Kidney (tissue), 11 donors: ENCODE data around the gene NPY4R2. TPM values are rescaled to one million over a fixed set of nuclear protein-coding genes. Genes with fewer than 3 reads are reported as not detected.
"Not testable (repeated sequence)": the region's sequence is repeated elsewhere in the genome, so short reads cannot be mapped to it uniquely, and the experiment has no call there.

ENCODE experiments used
- DNase-seq, 5 donors: peaks; one replicate each; pipeline ENCODE4 v3.0.0-alpha.2; 2013 to 2020
- FAIRE-seq: peaks from 2 replicates; lab custom pipeline; 2012; peaks lifted over from hg19 to GRCh38; lab: Jason Lieb, UNC
- H3K27ac ChIP-seq, 2 donors: one replicate each; pipeline ENCODE4 v1.7.0; 2013; ENCODE audit warnings: low read depth in 2 of 2, low read length in 2 of 2, inconsistent platforms in 1 of 2
- H3K27me3 ChIP-seq: one replicate; pipeline ENCODE4 v1.7.1; 2013; ENCODE audit warnings: low read length, inconsistent platforms; ENCODE audit not compliant: control insufficient read depth, insufficient read depth
- H3K36me3 ChIP-seq, 3 donors: one replicate each; pipeline versions ENCODE4 v1.7.0 to v1.7.1; 2013; ENCODE audit warnings: low read length in 3 of 3, control low read depth in 1 of 3, inconsistent platforms in 1 of 3; ENCODE audit not compliant: insufficient read depth in 3 of 3, control insufficient read depth in 2 of 3
- H3K4me1 ChIP-seq, 3 donors: one replicate each; pipeline versions ENCODE4 v1.7.0 to v1.7.1; 2013; ENCODE audit warnings: low read length in 3 of 3, inconsistent platforms in 1 of 3, low read depth in 1 of 3; ENCODE audit not compliant: control insufficient read depth in 2 of 3, insufficient read depth in 2 of 3
- H3K4me3 ChIP-seq, 3 donors: one replicate each; pipeline versions ENCODE4 v1.7.0 to v1.8.1; 2013; ENCODE audit warnings: low read length in 3 of 3, control low read depth in 1 of 3, inconsistent platforms in 1 of 3
- H3K9ac ChIP-seq, 3 donors: one replicate each; pipeline versions ENCODE4 v1.7.0 to v1.7.1; 2013; ENCODE audit warnings: low read length in 3 of 3, control low read depth in 1 of 3, inconsistent platforms in 1 of 3
- H3K9me3 ChIP-seq, 3 donors: one replicate each; pipeline versions ENCODE4 v1.7.0 to v1.7.1; 2013; ENCODE audit warnings: low read length in 3 of 3, control low read depth in 1 of 3, inconsistent platforms in 1 of 3; ENCODE audit not compliant: control insufficient read depth in 2 of 3, insufficient read depth in 1 of 3
- intact Hi-C: fragments of 100-400 bp; cut with DNase I; formaldehyde crosslinking; loops from one replicate; pipeline ENCODE4 v1.11.1; 2022
- polyA plus RNA-seq: library from polyadenylated mRNA; stranded (reverse); fragments of 350-450 nt; fragmentation: Illumina TruSeq; extraction: RNeasy Lipid Tissue Mini Kit (QIAGEN cat#74804); gene quantifications from one replicate; pipeline ENCODE4 v1.2.3, GENCODE V29; 2014; ENCODE audit warnings: low read depth, low replicate concordance; ENCODE audit not compliant: insufficient read depth
- total RNA-seq: library from RNA; stranded (reverse); fragmentation: NEBNext Ultra II Directional; extraction: Animal tissue kit (Norgen Biotek cat#: 25700); gene quantifications from one replicate; pipeline ENCODE4 v1.2.1, GENCODE V29; 2021
- donor health status: control.
- donor health status: control.
- donor health status: DM: yes; HTN: yes; CAD: no.
- donor health status: Normal renal cell carcinoma (clear cell type).

Gene NPY4R2
- total and polyA plus RNA-seq, 2 donors from 2014 or later: not detected

- intact Hi-C loops, H3K36me3 ChIP-seq, DNase-seq, H3K4me3 ChIP-seq, H3K27me3 ChIP-seq, FAIRE-seq, H3K9me3 ChIP-seq, H3K27ac ChIP-seq, H3K4me1 ChIP-seq, H3K9ac ChIP-seq: not testable (repeated sequence)
These were observed 27.7 kb upstream of the NPY4R2 start for GRCh38 chr10:47890737-47891136.

GRCh38 chr10:47892494-47893261 is 25.8 kb upstream of the NPY4R2 start:
- H3K4me3 ChIP-seq, H3K4me1 ChIP-seq, DNase-seq, H3K9ac ChIP-seq, H3K27ac ChIP-seq, H3K36me3 ChIP-seq, intact Hi-C loops, FAIRE-seq, H3K27me3 ChIP-seq, H3K9me3 ChIP-seq: not testable (repeated sequence)

GRCh38 chr10:47894571-47894970 is 23.9 kb upstream of the NPY4R2 start:
- DNase-seq, intact Hi-C loops, FAIRE-seq, H3K9me3 ChIP-seq, H3K27me3 ChIP-seq, H3K36me3 ChIP-seq, H3K9ac ChIP-seq, H3K4me1 ChIP-seq, H3K27ac ChIP-seq, H3K4me3 ChIP-seq: not testable (repeated sequence)

DNA sequence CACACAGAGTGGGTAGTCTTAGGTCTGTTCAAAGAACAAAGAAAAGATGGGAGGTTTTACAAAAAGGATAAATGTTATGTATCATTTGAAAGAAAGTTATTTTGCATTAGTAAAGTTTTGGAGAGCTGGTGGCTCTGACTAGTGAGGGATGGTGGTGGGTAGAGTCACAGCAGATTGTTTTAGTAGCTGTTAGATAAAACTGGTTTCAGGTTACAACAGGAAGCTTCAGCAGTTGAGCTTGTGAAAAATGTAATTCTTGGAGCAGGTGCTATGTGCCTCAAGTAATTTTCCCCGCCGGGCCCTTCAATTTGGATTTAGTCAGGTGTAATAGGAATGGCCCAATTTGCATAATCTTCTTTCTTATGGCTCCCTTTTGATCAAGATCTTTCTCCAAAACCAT is 20.6 kb upstream of the NPY4R2 start:
- H3K27ac ChIP-seq, H3K27me3 ChIP-seq, H3K36me3 ChIP-seq, DNase-seq, H3K4me1 ChIP-seq, H3K9ac ChIP-seq, intact Hi-C loops, FAIRE-seq, H3K4me3 ChIP-seq, H3K9me3 ChIP-seq: not testable (repeated sequence)

GRCh38 chr10:47909333-47909732 is 9.1 kb upstream of the NPY4R2 start:
- H3K27me3 ChIP-seq, H3K9me3 ChIP-seq, FAIRE-seq, DNase-seq, H3K4me3 ChIP-seq, intact Hi-C loops, H3K27ac ChIP-seq, H3K4me1 ChIP-seq, H3K36me3 ChIP-seq, H3K9ac ChIP-seq: not testable (repeated sequence)

DNA sequence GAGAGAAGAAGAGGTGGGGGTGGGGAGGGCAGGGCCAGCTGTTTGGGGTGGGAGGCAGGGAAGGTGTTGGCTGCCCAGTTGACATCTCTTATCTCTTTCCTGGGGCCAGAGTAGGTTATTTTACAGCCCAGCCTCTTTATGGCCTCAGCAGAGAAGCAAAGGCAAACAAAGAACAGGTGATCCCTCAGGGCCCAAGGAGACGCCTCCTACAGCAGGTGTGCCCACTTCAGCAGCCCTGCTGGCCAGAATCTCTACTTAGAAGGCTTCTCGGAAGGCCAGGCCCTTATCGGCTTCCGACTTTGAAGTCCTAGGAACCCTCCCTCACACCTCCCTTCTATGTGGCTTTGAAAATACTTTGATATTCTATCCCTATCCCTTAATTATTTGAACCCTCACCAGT is 8.0 kb upstream of the NPY4R2 start:
- H3K36me3 ChIP-seq, DNase-seq, H3K27ac ChIP-seq, H3K9me3 ChIP-seq, H3K27me3 ChIP-seq, H3K9ac ChIP-seq, FAIRE-seq, H3K4me3 ChIP-seq, H3K4me1 ChIP-seq, intact Hi-C loops: not testable (repeated sequence)

DNA sequence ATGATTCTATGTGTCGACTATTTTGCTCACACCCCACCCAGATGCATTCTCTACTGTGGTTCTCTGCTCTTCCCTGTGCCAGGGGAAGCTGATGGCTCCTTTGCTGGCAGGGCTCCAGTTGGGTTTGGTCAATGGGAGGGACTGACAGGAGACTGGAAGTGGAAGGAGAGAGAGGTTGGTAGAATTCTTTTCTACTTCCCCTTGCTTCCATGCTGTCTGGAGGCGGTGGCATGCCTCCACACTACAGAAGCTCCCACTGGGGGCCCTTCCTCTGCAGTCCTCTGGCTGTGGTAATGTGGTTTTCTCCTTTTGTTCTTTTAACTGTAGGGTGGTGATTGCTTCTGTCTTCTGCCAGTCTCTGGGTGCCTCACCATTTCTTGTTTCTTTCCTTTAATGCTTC is 4.4 kb upstream of the NPY4R2 start:
- intact Hi-C loops, H3K27ac ChIP-seq, FAIRE-seq: not testable (repeated sequence)

DNA sequence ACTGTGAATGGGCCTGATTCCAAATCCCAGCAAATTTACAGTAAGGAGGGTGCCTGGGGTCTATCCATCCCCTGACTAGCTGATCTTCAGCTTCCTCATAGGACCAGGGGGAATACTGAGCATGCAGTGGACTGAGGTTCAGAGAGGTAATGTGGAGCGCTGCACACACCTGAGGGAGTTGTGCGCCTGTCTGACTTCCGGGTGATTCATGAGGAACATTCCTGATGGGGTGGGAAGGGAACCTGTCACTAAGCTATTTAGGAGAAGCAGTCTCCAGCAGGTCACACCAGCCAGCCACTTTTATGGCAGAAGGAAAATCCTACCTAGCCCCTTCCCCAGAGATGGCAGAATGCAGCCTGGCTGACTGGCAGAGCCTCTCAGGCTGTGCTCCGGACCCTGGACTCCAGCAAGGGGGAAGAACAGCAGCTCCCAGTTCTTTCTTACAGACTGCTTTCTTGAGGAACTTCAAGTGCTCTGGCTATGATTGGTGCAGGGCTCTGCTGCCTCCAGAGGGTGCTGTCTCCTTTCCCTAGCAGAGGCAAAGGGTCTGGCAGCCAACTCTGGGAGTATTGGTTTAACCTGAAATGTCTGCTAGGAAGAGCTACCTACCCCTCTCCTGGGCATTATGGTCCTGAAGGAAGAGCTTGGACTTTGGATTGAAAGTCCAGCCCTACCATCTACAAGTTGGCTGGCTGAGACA is 2.5 kb upstream of the NPY4R2 start:
- intact Hi-C loops, H3K9ac ChIP-seq, H3K36me3 ChIP-seq, H3K9me3 ChIP-seq, H3K27ac ChIP-seq, H3K27me3 ChIP-seq, FAIRE-seq, DNase-seq, H3K4me1 ChIP-seq, H3K4me3 ChIP-seq: not testable (repeated sequence)

More for the DNA sequence above, 4.4 kb upstream of the NPY4R2 start:
- H3K9ac ChIP-seq, H3K27me3 ChIP-seq, H3K4me1 ChIP-seq, DNase-seq, H3K9me3 ChIP-seq, H3K36me3 ChIP-seq, H3K4me3 ChIP-seq: not testable (repeated sequence)
